Right ventricle myocardium inferior (tissue), 1 donor: Measurements from ENCODE around the gene SPATA2L. TPM values are rescaled to one million over a fixed set of nuclear protein-coding genes. Genes with fewer than 3 reads are reported as not detected.

ENCODE experiments used
- ATAC-seq: fragments of 200-7000 bp; cut with Tn5 transposase; one replicate; pipeline ENCODE4 v1.9.1; 2020; ENCODE audit warnings: mild to moderate bottlenecking, moderate library complexity
- DNase-seq: peaks from one replicate; pipeline ENCODE4 v3.0.0; 2021; ENCODE audit errors: missing footprints
- intact Hi-C: fragments of 100-400 bp; cut with DNase I; formaldehyde crosslinking; loops from one replicate; pipeline ENCODE4 v1.11.0; 2022
- total RNA-seq: library from RNA; stranded (reverse); fragmentation: NEBNext Ultra II Directional; extraction: Animal tissue kit (Norgen Biotek cat#: 25700); gene quantifications from one replicate; pipeline ENCODE4 v1.2.1, GENCODE V29; 2021
- donor health status: DM: no; HTN: yes; CAD: no; lungs with severe emphysema.

Gene SPATA2L
- total RNA-seq, 1 donor from 2014 or later: 3.4 TPM

- ATAC-seq: no peak
- intact Hi-C loops: no loop called here
- no peak for DNase-seq
Measured at GRCh38 chr16:89730610-89731234, 29.2 kb upstream of the SPATA2L start.

- ATAC-seq (no peak), DNase-seq (peak; percentile 45)
- intact Hi-C loops: no loop called here
Measured at GRCh38 chr16:89729863-89730593, 28.5 kb upstream of the SPATA2L start.

- DNase-seq: no peak
- no peak for ATAC-seq
- intact Hi-C loops: no loop called here
Measured at GRCh38 chr16:89729293-89729692, 27.8 kb upstream of the SPATA2L start.

GRCh38 chr16:89727406-89728120, 26.1 kb upstream of the SPATA2L start:
- ATAC-seq (no peak), DNase-seq (no peak)
- intact Hi-C loops: no loop called here

- intact Hi-C loops: no loop called here
- ATAC-seq: no peak
- DNase-seq: no peak
Measured at GRCh38 chr16:89723279-89724250, 22.1 kb upstream of the SPATA2L start.

GRCh38 chr16:89722392-89723278, 21.1 kb upstream of the SPATA2L start:
- intact Hi-C loops: no loop called here
- ATAC-seq (peak; percentile 41), DNase-seq (peak; percentile 91)

GRCh38 chr16:89721546-89722391, 20.3 kb upstream of the SPATA2L start:
- ATAC-seq (peak; percentile 23), DNase-seq (peak; percentile 91)
- intact Hi-C loops: no loop called here

- intact Hi-C loops: no loop called here
- DNase-seq: peak; percentile 94
- ATAC-seq: peak; percentile 83
Measured at GRCh38 chr16:89720813-89721545, 19.5 kb upstream of the SPATA2L start, which contains the start of the genes VPS9D1 and ZNF276. Gene VPS9D1, minus strand, starts transcription at chr16:89720898. Its CDS starts 37 bp downstream, at chr16:89720861. Gene ZNF276, plus strand, starts transcription at chr16:89721537. Its CDS starts 104 bp downstream, at chr16:89721641.

- DNase-seq (no peak), ATAC-seq (peak; percentile 30)
- intact Hi-C loops: no loop called here
Measured at GRCh38 chr16:89720551-89720812, 19.0 kb upstream of the SPATA2L start.

GRCh38 chr16:89717688-89718505, 16.4 kb upstream of the SPATA2L start:
- no peak for DNase-seq
- ATAC-seq: no peak
- intact Hi-C loops: no loop called here

GRCh38 chr16:89716916-89717687, 15.6 kb upstream of the SPATA2L start:
- intact Hi-C loops: no loop called here

GRCh38 chr16:89716493-89716892, 15.0 kb upstream of the SPATA2L start:
- no peak for ATAC-seq
- intact Hi-C loops: no loop called here

More at GRCh38 chr16:89716916-89717687, 15.6 kb upstream of the SPATA2L start:
- DNase-seq (no peak), ATAC-seq (no peak)

GRCh38 chr16:89712274-89712781, 10.8 kb upstream of the SPATA2L start:
- ATAC-seq (no peak), DNase-seq (no peak)
- intact Hi-C loops: no loop called here

More at GRCh38 chr16:89716493-89716892, 15.0 kb upstream of the SPATA2L start:
- DNase-seq: no peak

- intact Hi-C loops: no loop called here
- ATAC-seq (peak; percentile 30), DNase-seq (no peak)
Measured at GRCh38 chr16:89711601-89712273, 10.2 kb upstream of the SPATA2L start.
